OCI-M2 (cell line): ENCODE data around the gene NPPB.
A peak's percentile ranks its signal among the peaks of the same experiment; 100 is the strongest.

Experiments used
- DNase-seq: peaks from one replicate; lab custom pipeline; 2025; ENCODE audit not compliant: unreplicated experiment; lab: John Stamatoyannopoulos, UW

The NPPB gene

GRCh38 chr1:11858968-11859871, 475 bp upstream of the NPPB start:
- no peak for DNase-seq

DNA sequence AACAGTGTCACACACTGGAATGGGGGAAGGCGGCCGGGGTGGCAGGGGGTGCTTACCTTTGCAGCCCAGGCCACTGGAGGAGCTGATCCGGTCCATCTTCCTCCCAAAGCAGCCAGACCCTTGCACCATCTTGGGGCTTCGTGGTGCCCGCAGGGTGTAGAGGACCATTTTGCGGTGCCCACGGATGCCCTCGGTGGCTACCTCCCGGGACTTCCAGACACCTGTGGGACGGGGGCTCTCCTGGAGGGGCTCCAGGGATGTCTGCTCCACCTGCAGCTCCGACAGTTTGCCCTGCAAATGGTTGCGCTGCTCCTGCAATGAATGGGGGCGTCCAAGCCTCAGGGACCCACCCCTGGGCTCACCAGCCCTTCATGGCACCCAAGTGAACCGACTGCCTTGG, 587 bp downstream of the NPPB start:
- DNase-seq: no peak

GRCh38 chr1:11857164-11857851, 1.4 kb downstream of the NPPB start:
- DNase-seq: no peak

GRCh38 chr1:11856698-11857097, 2.0 kb downstream of the NPPB start:
- DNase-seq: no peak

DNA sequence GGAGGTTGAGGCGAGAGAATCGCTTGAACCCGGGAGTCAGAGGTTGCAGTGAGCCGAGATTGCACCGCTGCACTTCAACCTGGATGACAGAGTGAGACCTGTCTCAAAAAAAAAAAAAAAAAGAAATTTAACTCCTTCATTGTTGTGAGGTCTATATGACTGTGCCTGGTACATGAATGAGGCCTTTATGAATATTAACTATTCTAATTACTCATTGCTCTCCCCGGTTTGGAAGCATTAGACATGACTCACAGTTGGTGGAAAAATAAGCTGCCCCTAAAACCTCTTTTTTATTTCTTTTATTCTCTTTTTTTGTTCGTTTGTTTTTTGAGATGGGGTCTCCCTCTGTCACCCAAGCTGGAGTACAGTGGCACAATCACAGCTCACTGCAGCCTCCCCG, 3.3 kb downstream of the NPPB start:
- DNase-seq: no peak

DNA sequence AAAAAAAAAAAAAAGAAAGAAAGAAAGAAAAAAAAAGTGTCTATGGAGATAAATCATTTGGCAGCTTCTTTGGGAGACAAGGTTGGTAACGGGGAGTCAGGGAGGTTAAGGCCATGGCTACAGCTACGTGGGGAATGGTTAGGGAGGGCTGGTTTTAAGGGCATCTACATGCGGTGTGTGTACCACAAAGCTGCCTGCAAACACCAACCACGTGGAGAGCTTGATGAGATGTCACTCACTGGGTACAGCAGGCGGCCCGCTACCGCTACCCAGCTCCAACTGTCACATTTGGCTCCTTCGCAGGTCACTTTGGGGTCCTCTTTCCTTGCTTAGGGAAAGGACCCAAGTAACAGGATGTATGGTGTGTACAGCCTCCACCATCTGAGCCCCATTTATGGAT, 4.2 kb downstream of the NPPB start:
- no peak for DNase-seq

DNA sequence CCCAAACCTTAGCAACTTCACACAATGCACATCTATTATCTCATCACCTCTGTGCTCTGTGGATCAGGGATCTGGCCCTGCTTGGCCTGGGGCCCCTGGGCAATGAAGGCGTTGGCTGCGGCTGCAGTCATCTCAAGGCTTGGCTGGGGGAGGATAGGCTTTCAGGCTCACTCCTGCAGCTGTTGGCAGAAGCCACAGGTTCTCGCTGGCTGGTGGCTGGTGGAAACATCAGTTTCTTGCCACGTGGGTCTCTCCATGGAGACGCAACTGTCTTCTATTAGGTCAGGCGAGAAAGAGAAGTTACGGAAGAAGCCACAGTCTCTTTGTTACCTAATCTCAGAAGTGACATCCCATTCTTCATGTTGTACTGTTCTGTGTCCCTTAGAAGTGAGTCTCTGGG, 7.6 kb downstream of the NPPB start:
- DNase-seq: no peak

GRCh38 chr1:11850156-11850555, 8.6 kb downstream of the NPPB start:
- no peak for DNase-seq

DNA sequence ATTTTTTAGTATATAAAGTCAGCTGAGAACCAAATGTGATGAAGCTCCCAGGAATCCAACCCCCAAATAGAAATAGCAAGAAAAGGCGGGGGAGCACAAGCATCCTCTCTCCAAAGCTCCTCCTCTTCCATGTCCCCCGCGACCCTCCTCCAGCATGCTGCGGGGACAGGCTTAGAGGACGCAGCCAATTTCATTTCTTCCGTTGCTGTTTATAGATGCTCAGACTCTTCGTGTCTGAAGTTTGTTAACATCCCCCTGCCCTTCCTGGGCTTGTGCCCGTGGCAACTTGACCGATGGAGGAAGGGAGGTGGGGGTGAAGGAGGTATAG, 10.4 kb downstream of the NPPB start:
- no peak for DNase-seq

DNA sequence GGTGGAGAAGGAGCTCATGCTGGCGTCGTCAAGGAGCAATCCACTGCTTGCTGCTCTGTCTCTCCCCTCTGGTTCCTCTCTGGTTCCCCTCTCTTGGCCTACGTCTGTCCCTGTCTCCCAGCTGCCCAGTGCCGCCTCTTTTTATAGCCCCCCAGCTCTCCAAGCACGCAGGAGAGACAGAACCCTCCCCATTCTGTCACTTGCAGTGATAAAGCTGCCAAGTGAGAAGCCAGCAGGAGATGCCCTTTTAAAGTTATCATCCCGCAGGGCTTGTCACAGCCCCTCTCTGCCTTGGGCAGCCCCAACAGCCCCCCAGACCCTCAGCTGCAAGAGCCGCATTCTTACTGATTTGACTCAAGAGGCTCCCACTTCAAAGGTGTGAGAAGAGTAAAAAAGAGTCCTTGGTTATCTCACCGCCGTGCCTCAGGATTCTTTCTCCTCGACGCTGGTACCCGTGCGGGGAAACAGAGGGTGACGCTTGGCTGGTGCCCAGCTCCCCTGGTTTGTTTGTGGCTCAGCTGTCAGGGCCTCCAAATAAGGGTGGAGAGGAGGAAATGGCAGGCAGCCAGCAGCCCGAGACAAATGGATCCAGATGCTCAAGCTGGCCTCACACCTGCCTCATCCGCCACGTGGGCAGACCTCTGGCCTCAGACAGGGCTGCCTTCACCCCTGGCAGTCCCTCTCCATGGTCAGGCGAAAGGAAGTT, 10.9 kb downstream of the NPPB start, which contains the start of gene NPPA:
Gene NPPA (minus strand): TSS at position 117 of the 706 bp plus-strand sequence. CDS start 99 bp downstream, at position 18.
- no peak for DNase-seq

GRCh38 chr1:11845641-11846335, 13.0 kb downstream of the NPPB start:
- no peak for DNase-seq

DNA sequence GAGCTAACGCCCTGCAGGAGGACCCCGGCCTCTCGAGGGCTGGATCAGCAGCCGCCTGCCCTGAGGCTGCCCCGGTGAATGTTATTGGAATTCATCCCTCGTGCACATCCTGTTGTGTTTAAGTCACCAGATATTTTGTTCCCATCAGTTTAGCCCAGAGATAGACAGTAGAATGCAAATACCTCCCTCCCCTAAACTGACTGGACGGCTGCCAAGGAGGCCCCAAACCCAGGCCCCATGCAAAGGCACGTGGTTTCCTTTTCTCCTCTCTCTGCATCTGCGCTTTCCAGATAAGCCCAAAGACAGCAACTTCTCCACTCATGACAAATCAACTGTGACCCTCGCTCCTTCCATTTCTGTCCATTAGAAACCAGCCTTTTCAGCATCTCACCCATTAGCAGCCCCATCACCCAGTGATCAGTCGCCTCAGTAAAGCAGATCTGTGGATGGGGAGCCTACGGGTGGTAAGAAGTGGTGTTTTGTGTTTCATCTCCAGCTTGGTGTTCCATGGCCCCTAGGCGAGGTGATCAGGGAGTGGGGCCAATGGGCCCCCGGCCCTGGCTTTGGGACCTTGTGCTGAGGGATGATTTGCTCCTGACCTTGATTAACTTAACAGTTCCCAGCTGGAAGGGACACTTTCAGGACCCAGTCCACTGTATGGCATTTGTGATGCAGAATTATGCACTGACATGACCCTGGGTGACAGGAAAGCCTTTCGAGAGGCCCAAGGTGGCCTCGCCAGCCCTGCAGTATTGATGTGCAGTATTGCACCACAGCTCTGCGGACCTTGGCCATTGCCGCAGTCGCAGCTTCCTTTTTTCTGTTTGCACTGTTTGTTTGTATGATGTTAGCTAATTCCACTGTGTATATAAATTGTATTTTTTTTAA, 16.3 kb downstream of the NPPB start:
- DNase-seq: peak; percentile 88

GRCh38 chr1:11841245-11842153, 17.2 kb downstream of the NPPB start:
- DNase-seq: no peak

GRCh38 chr1:11839727-11840705, 18.7 kb downstream of the NPPB start:
- DNase-seq: no peak

DNA sequence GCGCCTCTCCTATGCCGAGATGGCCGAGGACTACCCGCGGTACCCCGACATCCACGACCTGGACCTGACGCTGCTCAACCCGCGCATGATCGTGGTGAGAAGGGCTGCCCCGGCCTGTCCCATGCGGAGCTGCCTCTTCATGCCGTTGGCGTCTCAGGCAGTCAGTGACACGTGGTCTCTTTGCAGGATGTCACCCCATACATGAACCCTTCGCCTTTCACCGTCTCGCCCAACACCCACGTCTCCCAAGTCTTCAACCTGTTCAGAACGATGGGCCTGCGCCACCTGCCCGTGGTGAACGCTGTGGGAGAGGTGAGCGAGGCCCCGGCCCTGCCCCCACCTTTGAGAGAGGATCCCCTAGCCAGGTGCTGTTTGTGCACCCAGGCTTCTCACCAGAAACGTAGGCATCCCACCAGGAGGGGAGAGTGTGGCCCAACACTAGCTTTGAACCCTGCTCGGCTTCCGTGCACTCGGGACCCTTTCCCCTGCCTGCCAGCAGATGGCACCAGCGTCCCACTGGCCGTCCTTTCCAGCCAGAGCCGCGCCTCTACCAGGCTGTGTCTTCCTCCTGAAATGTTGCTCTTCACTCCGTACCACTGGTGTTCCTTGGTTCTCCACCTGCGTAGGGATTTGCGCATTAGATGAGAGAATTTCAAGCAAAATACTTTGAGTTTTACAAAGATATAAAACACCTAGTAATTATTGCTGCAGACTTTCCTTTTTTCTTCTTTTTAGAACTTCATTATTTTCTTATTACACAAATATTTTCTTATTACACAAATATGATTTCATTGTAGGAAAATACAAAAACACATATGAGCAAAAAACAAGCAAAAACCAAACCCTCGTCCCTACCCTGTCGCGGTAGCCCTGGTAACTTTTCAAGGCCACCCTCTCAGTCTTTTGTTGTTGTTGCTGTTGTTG, 20.1 kb downstream of the NPPB start:
- no peak for DNase-seq

- DNase-seq: no peak
Measured at GRCh38 chr1:11837767-11838348, 20.9 kb downstream of the NPPB start.
